Loucy (cell line): ENCODE results near the gene CFAP73.

Experiments used
- H2AFZ ChIP-seq: fragments of 200-600 bp; sonication (generic); 2 replicates; pipeline ENCODE4 v1.6.0; 2016; ENCODE audit warnings: antibody characterized with exemption, mild to moderate bottlenecking, low read length, moderate library complexity
- H3F3A ChIP-seq: fragments of 200-600 bp; 2 replicates; pipeline ENCODE4 v1.6.0; 2016; ENCODE audit warnings: antibody characterized with exemption, low read depth, mild to moderate bottlenecking
- H3K27me3 ChIP-seq: fragments of 200-600 bp; sonication (generic); 2 replicates; pipeline ENCODE4 v1.6.1; 2014; ENCODE audit warnings: low read length, mild to moderate bottlenecking; ENCODE audit not compliant: insufficient read depth, poor library complexity, severe bottlenecking
- H3K36me3 ChIP-seq: fragments of 200-600 bp; sonication (generic); 2 replicates; pipeline ENCODE4 v1.6.1; 2016; ENCODE audit warnings: low read length; ENCODE audit not compliant: insufficient read depth
- H3K4me1 ChIP-seq: fragments of 200-600 bp; sonication (generic); 2 replicates; pipeline ENCODE4 v1.5.1; 2014; ENCODE audit warnings: low read length, mild to moderate bottlenecking; ENCODE audit not compliant: insufficient read depth, poor library complexity, severe bottlenecking
- H3K4me2 ChIP-seq: fragments of 200-600 bp; sonication (generic); 2 replicates; pipeline ENCODE4 v1.6.0; 2014; ENCODE audit warnings: antibody characterized with exemption, low read length, low read depth, mild to moderate bottlenecking; ENCODE audit not compliant: poor library complexity, severe bottlenecking
- H3K4me3 ChIP-seq: fragments of 200-600 bp; sonication (generic); 2 replicates; pipeline ENCODE4 v1.5.1; 2014; ENCODE audit warnings: low read length, mild to moderate bottlenecking, mixed read lengths; ENCODE audit not compliant: poor library complexity, severe bottlenecking
- H3K79me2 ChIP-seq: fragments of 200-600 bp; sonication (generic); 2 replicates; pipeline ENCODE4 v1.6.1; 2014; ENCODE audit warnings: low read length; ENCODE audit not compliant: insufficient read depth
- H3K9ac ChIP-seq: fragments of 200-600 bp; sonication (generic); 2 replicates; pipeline ENCODE4 v1.6.0; 2014; ENCODE audit warnings: mild to moderate bottlenecking, low read depth, low read length, moderate library complexity; ENCODE audit not compliant: poor library complexity, severe bottlenecking
- H3K9me2 ChIP-seq: fragments of 200-600 bp; sonication (generic); replicated peaks from 2 replicates; pipeline ENCODE4 v1.6.1; 2016; ENCODE audit warnings: low read depth, low read length, mixed read lengths
- H3K9me3 ChIP-seq: fragments of 200-600 bp; sonication (generic); 2 replicates; pipeline ENCODE4 v1.6.1; 2014; ENCODE audit warnings: mild to moderate bottlenecking, antibody characterized with exemption, low read length, low read depth; ENCODE audit not compliant: insufficient read depth
- H4K20me1 ChIP-seq: fragments of 200-600 bp; sonication (generic); 2 replicates; pipeline ENCODE4 v1.6.0; 2014; ENCODE audit warnings: antibody characterized with exemption, low read length, mild to moderate bottlenecking; ENCODE audit not compliant: insufficient read depth, poor library complexity, severe bottlenecking
- EZH2phosphoT487 ChIP-seq: fragments of 200-600 bp; IDR thresholded peaks from 2 replicates; pipeline ENCODE4 v1.6.1; 2018; ENCODE audit warnings: antibody characterized with exemption, mild to moderate bottlenecking, moderate library complexity, borderline replicate concordance
- TF ChIP-seq, protein P1 (sequence below): fragments of 200-600 bp; sonication (generic); conservative IDR thresholded peaks from 2 replicates; pipeline ENCODE4 v1.5.1; 2014; ENCODE audit warnings: mild to moderate bottlenecking, antibody characterized with exemption, low read length

CFAP73 gene

DNA sequence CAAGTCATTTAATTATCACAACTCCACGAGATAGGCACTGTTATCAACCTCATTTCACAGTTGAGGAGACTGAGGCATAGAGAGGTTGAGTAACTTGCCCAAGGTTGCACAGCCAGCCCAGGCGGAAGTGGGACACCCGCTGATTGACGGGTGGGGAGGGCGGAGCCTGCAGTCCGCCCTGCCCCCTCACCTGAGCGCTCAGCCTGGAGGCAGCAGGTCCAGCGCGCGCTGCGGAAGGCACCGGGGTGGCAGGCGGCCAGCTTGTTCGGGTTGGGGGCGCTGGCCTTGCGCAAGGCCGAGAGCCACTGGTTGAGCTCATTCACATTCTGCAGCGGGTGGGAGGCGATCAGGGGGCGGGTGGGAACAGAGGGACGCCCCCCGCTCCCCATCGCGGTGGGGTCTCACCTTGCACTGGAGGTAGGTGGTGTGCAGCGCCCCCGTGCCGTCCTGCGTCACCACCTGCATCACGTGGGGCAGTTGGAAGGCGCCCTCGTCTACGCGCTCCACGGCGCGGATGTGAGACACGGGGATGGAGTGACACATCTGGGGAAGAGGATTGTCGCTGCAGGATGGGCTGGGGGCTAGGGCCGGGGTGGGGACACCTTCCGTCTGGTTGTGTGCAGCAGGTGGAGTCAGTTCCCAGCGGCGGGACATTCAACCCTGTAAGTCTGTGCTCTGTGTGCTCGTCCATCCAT, 45.6 kb upstream of the CFAP73 start:
- TF ChIP-seq, protein P1, sequence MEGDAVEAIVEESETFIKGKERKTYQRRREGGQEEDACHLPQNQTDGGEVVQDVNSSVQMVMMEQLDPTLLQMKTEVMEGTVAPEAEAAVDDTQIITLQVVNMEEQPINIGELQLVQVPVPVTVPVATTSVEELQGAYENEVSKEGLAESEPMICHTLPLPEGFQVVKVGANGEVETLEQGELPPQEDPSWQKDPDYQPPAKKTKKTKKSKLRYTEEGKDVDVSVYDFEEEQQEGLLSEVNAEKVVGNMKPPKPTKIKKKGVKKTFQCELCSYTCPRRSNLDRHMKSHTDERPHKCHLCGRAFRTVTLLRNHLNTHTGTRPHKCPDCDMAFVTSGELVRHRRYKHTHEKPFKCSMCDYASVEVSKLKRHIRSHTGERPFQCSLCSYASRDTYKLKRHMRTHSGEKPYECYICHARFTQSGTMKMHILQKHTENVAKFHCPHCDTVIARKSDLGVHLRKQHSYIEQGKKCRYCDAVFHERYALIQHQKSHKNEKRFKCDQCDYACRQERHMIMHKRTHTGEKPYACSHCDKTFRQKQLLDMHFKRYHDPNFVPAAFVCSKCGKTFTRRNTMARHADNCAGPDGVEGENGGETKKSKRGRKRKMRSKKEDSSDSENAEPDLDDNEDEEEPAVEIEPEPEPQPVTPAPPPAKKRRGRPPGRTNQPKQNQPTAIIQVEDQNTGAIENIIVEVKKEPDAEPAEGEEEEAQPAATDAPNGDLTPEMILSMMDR = no peak
- no peak overlapping the region for H3K9ac ChIP-seq
- H3K4me3 ChIP-seq = no peak overlapping the region
- no peaks in the 10 kb centered on the region for H3K4me1 ChIP-seq
- no peaks in the 10 kb centered on the region for H3K36me3 ChIP-seq
- no peaks in the 10 kb centered on the region for H3K9me2 ChIP-seq
- no peak overlapping the region for H3K4me2 ChIP-seq
- no peaks in the 10 kb centered on the region for H3F3A ChIP-seq
- no peaks in the 10 kb centered on the region for H4K20me1 ChIP-seq
- no peaks in the 10 kb centered on the region for H3K9me3 ChIP-seq
- H3K27me3 ChIP-seq = no peaks in the 10 kb centered on the region
- H3K79me2 ChIP-seq = no peaks in the 10 kb centered on the region
- H2AFZ ChIP-seq = no peak overlapping the region

GRCh38 chr12:113104953-113105510, 44.5 kb upstream of the CFAP73 start:
- no peaks in the 10 kb centered on the region for H3K27me3 ChIP-seq
- H3K79me2 ChIP-seq = no peaks in the 10 kb centered on the region
- H3K4me2 ChIP-seq = no peak overlapping the region
- H3K4me3 ChIP-seq = no peak overlapping the region
- no peaks in the 10 kb centered on the region for H3F3A ChIP-seq
- TF ChIP-seq, protein P1 = no peak
- TF ChIP-seq EZH2phosphoT487 = no peak
- no peaks in the 10 kb centered on the region for H3K36me3 ChIP-seq
- no peaks in the 10 kb centered on the region for H3K9me3 ChIP-seq
- no peak overlapping the region for H3K9ac ChIP-seq
- no peaks in the 10 kb centered on the region for H4K20me1 ChIP-seq
- no peaks in the 10 kb centered on the region for H3K9me2 ChIP-seq
- no peak overlapping the region for H2AFZ ChIP-seq
- H3K4me1 ChIP-seq = no peaks in the 10 kb centered on the region

GRCh38 chr12:113105606-113106271, 43.8 kb upstream of the CFAP73 start:
- Histone ChIP-seq H3K4me3 (no peak overlapping the region), H3K9ac (no peak overlapping the region), H3K4me1 (no peaks in the 10 kb centered on the region), H3K9me3 (no peaks in the 10 kb centered on the region), H3F3A (no peaks in the 10 kb centered on the region), H3K79me2 (no peaks in the 10 kb centered on the region), H4K20me1 (no peaks in the 10 kb centered on the region), H3K4me2 (no peak overlapping the region), H3K9me2 (no peaks in the 10 kb centered on the region), H3K27me3 (no peaks in the 10 kb centered on the region), H2AFZ (no peak overlapping the region), H3K36me3 (no peaks in the 10 kb centered on the region)
- no peak for TF ChIP-seq EZH2phosphoT487
- TF ChIP-seq, protein P1 = no peak
